Subcutaneous abdominal adipose tissue (tissue), 5 donors: Measurements from ENCODE around the gene GFRA4.

Source experiments
- H3K27ac ChIP-seq: one replicate; pipeline ENCODE4 v1.7.0; 2013; ENCODE audit warnings: low read depth, mild to moderate bottlenecking, inconsistent platforms, low read length, moderate library complexity
- H3K27me3 ChIP-seq, 5 donors: one replicate each; pipeline ENCODE4 v1.7.0; 2013; ENCODE audit warnings: low read length in 5 of 5, inconsistent platforms in 1 of 5; ENCODE audit not compliant: control insufficient read depth in 5 of 5, insufficient read depth in 4 of 5
- H3K36me3 ChIP-seq, 5 donors: one replicate each; pipeline ENCODE4 v1.7.0; 2013; ENCODE audit warnings: low read length in 5 of 5; ENCODE audit not compliant: control insufficient read depth in 5 of 5, insufficient read depth in 5 of 5
- H3K4me1 ChIP-seq, 5 donors: one replicate each; pipeline ENCODE4 v1.7.0; 2013; ENCODE audit warnings: low read length in 5 of 5, mild to moderate bottlenecking in 3 of 5, moderate library complexity in 1 of 5; ENCODE audit not compliant: control insufficient read depth in 5 of 5, insufficient read depth in 5 of 5
- H3K4me3 ChIP-seq, 5 donors: one replicate each; pipeline ENCODE4 v1.7.0; 2013; ENCODE audit warnings: low read length in 5 of 5, low read depth in 1 of 5
- H3K9ac ChIP-seq, 5 donors: one replicate each; pipeline ENCODE4 v1.7.0; 2013; ENCODE audit warnings: low read length in 5 of 5, mild to moderate bottlenecking in 4 of 5, moderate library complexity in 3 of 5
- H3K9me3 ChIP-seq, 5 donors: one replicate each; pipeline ENCODE4 v1.7.0; 2013; ENCODE audit warnings: low read length in 5 of 5; ENCODE audit not compliant: control insufficient read depth in 5 of 5
- donor health status: healthy.
- donor health status: healthy.
- donor health status: healthy.
- donor health status: healthy.
- donor health status: healthy.

GFRA4 gene, protein sequence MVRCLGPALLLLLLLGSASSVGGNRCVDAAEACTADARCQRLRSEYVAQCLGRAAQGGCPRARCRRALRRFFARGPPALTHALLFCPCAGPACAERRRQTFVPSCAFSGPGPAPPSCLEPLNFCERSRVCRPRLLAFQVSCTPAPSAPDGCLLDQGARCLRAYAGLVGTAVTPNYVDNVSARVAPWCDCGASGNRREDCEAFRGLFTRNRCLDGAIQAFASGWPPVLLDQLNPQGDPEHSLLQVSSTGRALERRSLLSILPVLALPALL

GRCh38 chr20:3663031-3663701 is at the start of gene GFRA4:
Gene GFRA4, minus strand, starts transcription at chr20:3663399. Its CDS starts 0 bp downstream, at chr20:3663399.
- Histone ChIP-seq H3K27ac (no peak within 1 kb of the TSS), H3K4me1 (peaks cover 0 to 20% (median 0%) of the 10 kb centered on the region in 5 donors), H3K9me3 (no peaks in the 10 kb centered on the region), H3K9ac (no peak within 1 kb of the TSS), H3K27me3 (peaks cover 26 to 37% (median 33%) of the 10 kb centered on the region in 5 donors), H3K36me3 (no peaks in the 10 kb centered on the region), H3K4me3 (no peak within 1 kb of the TSS)

DNA sequence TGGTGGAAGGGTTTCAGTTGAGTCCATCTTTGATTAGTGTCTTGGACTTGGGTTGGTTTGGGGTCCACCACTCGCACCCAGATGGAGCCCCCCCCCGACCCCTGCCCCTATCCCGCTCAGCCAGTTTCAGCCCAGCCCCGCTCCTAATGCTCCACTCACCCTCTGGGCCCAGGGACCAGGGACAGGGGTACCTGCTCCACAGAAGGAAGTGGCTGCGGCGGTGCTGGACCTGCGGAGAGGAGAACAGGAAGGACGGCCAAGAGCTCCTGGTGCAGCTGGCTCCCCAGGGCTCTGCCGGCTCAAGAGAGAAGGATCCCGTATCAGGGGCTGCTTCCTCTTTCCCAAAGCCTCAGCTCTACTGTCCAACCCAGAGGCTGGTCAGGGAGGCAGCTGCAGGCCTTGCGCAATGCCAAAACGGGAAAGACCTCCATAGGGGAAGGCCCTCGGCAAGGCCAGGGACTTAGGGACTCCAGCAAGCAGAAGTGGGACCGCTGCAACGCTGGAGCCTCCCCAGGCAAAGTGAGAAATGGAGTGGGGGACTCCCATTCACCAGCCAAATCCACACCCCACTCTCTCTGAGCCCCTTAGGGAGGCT is 49.2 kb upstream of the GFRA4 start, which contains the start of gene SIGLEC1:
SIGLEC1 (minus strand) TSS at position 322 of the 595 bp plus-strand sequence. CDS start 5,472 bp downstream, outside the sequence.
- Histone ChIP-seq H3K9me3 (no peaks in the 10 kb centered on the region), H3K9ac (peak within 1 kb of the TSS in 1 of 5 donors; percentile 31), H3K27ac (no peak within 1 kb of the TSS), H3K4me1 (peaks cover 0 to 54% (median 28%) of the 10 kb centered on the region in 5 donors), H3K27me3 (no peaks in the 10 kb centered on the region), H3K4me3 (peak within 1 kb of the TSS; percentile 19 to 65 (median 48)), H3K36me3 (no peaks in the 10 kb centered on the region)

- Histone ChIP-seq H3K4me3 (peak overlapping the region; percentile 19 to 65 (median 48)), H3K36me3 (peaks cover 0 to 1% (median 0%) of the 10 kb centered on the region in 5 donors), H3K9ac (peak overlapping the region in 1 of 5 donors; percentile 31), H3K27me3 (no peaks in the 10 kb centered on the region), H3K9me3 (no peaks in the 10 kb centered on the region), H3K27ac (no peak overlapping the region), H3K4me1 (peaks cover 0 to 62% (median 36%) of the 10 kb centered on the region in 5 donors)
Measured at GRCh38 chr20:3711484-3711941, 48.3 kb upstream of the GFRA4 start.

DNA sequence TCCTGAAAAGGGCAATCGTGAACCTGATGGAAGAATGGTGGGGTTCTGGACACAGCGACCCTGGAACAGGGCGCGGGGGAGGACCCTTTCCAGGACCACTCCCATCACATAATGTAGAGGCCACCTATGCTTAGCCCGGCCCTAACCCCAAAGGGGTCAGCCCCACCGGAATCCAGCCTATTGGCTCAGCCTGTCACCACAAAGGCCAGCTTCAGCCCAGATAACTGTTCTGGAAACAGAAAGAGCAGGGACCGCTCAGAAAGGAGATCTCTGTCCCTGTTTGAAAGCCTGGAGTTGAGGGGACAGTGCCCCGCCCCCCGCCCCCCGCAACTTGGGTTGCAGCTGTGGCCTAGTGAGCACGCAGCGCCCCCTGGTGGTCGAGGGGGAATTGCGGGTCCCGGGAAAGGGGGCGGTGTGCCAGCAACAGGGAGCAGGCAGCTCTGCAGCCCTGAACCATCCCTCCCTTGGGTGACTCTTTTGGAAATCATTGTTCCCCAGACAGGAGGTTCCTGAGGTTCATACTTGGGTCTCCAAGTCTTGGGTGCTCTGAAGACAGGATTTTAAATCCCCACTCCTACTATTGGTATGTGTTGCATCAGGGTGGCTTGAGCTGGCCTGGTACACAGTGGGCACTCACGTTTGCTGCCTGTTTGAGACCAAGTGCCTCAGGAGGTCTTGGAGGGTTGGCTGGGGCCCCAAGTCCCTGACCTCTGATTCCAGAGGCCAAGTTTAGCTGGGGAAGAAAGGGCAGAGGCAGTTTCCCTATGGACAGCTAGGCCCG is 47.7 kb upstream of the GFRA4 start:
- H3K27ac ChIP-seq = no peak overlapping the region
- H3K27me3 ChIP-seq = no peaks in the 10 kb centered on the region
- peak overlapping the region; percentile 24 to 65 (median 48) for H3K4me3 ChIP-seq
- H3K4me1 ChIP-seq = peaks cover 0 to 64% (median 36%) of the 10 kb centered on the region in 5 donors
- H3K36me3 ChIP-seq = peaks cover 0 to 5% (median 0%) of the 10 kb centered on the region in 5 donors
- no peaks in the 10 kb centered on the region for H3K9me3 ChIP-seq
- H3K9ac ChIP-seq = peak overlapping the region in 2 of 5 donors; percentile 33 to 56

- Histone ChIP-seq H3K4me3 (peak overlapping the region in 4 of 5 donors; percentile 24 to 54 (median 34)), H3K27ac (no peak overlapping the region), H3K9ac (peak overlapping the region in 1 of 5 donors; percentile 33), H3K27me3 (no peaks in the 10 kb centered on the region), H3K4me1 (peaks cover 0 to 64% (median 36%) of the 10 kb centered on the region in 5 donors), H3K36me3 (peaks cover 0 to 8% (median 0%) of the 10 kb centered on the region in 5 donors), H3K9me3 (no peaks in the 10 kb centered on the region)
Measured at GRCh38 chr20:3710011-3710466, 46.8 kb upstream of the GFRA4 start.

- Histone ChIP-seq H3K9me3 (no peaks in the 10 kb centered on the region), H3K27ac (no peak overlapping the region), H3K36me3 (peaks cover 0 to 24% (median 0%) of the 10 kb centered on the region in 5 donors), H3K27me3 (no peaks in the 10 kb centered on the region), H3K9ac (no peak overlapping the region), H3K4me1 (peaks cover 0 to 41% (median 28%) of the 10 kb centered on the region in 5 donors), H3K4me3 (no peak overlapping the region)
Measured at GRCh38 chr20:3707508-3707899, 44.3 kb upstream of the GFRA4 start.

DNA sequence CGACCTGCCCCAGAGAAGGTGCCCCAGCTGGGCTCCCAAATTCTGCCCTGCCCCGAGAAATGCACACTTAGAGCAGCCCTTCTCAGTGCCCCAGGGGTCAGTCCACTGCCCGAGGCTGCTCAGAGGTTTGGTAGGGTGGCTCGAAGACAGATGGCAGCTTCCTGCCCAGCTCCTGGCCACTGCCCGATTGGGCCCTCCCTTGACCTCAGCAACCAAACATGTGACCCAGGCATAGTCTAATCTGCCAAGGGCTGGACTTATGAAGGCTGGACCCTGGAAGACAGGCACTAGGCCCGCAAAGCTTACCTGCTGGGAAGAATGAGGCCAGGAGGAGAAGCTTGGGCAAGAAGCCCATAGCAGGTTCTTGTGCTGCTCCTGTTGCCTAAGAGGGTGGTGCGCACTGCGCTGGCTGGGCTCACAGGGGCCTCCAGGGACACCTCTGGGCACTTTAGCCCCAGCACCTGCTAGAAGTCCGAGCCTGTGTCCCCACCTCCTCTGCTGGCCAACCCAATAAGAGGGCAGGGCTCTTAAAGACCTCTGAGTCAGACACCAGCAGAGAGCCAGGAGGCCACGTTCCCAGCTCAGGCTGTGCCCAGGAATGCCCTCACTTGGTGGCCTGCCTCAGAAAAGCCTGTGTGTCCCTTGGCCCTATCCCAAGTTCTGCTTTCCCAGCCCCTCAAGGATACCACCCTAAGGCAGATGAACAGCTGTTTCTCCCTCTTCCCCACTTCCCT is 43.7 kb upstream of the GFRA4 start:
- H3K36me3 ChIP-seq = peaks cover 0 to 25% (median 0%) of the 10 kb centered on the region in 5 donors
- peaks cover 0 to 41% (median 28%) of the 10 kb centered on the region in 5 donors for H3K4me1 ChIP-seq
- no peaks in the 10 kb centered on the region for H3K9me3 ChIP-seq
- H3K4me3 ChIP-seq = no peak overlapping the region
- no peaks in the 10 kb centered on the region for H3K27me3 ChIP-seq
- no peak overlapping the region for H3K27ac ChIP-seq
- no peak overlapping the region for H3K9ac ChIP-seq

DNA sequence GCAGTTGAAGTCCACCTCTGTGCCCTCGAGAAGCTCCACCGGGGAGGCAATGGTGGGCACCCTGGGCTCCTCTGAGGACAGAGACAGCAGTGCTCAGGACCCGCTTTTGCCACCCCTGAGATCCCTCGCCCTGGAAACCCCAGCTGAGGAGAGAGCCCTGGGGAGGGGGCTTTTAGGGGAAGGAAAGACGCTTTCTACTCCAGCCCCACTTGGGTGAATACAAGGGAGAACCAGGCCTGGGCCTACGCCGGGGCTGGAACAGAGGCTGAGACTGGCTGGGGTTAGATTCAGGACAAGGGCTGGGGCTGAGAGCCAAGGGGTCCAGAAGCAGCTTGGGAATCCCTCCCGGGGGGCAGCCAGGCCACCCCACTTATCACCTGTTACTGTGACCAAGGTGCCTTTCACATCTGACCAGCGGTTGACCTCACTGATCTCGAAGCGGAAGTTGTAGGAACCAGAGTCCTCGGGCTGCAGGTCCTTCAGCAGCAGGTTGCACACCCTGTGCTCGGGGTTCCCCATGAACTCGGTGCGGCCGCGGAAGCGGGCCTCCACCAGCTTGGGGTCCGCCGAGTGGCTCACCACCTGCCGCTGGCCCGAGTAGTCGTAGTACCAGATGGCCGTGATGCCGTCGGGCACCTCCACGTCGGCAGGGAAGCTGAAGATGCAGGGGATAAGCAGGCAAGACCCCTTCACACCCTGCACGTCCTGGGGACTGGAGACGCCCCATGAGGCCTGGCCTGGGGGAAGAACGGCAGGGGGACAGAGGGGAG is 43.0 kb upstream of the GFRA4 start:
- no peak overlapping the region for H3K27ac ChIP-seq
- H3K36me3 ChIP-seq = peaks cover 0 to 32% (median 0%) of the 10 kb centered on the region in 5 donors
- no peaks in the 10 kb centered on the region for H3K27me3 ChIP-seq
- H3K9ac ChIP-seq = no peak overlapping the region
- H3K4me1 ChIP-seq = peaks cover 0 to 35% (median 25%) of the 10 kb centered on the region in 5 donors
- H3K4me3 ChIP-seq = no peak overlapping the region
- no peaks in the 10 kb centered on the region for H3K9me3 ChIP-seq
